Hematopoietic multipotent progenitor cell treated with erythropoietin and hydrocortisone succinate and interleukin-3 and kit ligand, for 8 days (in vitro differentiated cells): Measurements from ENCODE around the gene RNASE3.
A peak's percentile ranks its signal among the peaks of the same experiment; 100 is the strongest.
"Not testable (repeated sequence)": the region's sequence is repeated elsewhere in the genome, so short reads cannot be mapped to it uniquely, and the experiment has no call there.

Experiments
- DNase-seq: peaks from one replicate; pipeline ENCODE4 v3.0.0-alpha.2; 2015

RNASE3 gene

DNA sequence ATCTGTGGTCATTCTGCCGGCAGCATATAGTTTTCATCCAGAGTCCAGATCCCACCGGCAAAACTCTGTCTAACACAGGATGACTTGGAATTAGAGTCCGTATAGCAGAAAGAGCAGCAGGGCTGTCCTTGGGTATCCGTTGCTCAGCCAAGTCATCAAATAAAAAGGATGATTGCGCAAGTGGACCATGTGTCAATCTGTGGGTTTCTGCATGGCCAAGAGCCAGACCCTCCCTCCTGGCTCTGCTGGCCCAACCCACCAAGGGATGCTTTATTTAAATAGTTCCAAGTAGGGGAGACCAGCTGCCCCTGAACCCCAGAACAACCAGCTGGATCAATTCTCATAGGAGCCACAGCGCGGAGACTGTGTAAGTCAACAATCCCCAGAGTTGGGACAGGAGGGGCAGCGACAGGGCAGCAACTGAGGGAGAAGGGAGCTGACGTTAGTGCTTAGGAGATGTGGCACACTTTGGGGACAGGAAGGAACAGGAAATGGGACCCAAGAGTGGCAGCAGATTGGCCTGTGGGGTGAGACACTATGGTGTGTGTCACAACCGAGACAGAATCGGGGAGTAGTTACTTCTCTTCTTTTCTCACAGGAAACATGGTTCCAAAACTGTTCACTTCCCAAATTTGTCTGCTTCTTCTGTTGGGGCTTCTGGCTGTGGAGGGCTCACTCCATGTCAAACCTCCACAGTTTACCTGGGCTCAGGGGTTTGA lies 28.0 kb downstream of the RNASE3 start:
- DNase-seq: peak; percentile 23

DNA sequence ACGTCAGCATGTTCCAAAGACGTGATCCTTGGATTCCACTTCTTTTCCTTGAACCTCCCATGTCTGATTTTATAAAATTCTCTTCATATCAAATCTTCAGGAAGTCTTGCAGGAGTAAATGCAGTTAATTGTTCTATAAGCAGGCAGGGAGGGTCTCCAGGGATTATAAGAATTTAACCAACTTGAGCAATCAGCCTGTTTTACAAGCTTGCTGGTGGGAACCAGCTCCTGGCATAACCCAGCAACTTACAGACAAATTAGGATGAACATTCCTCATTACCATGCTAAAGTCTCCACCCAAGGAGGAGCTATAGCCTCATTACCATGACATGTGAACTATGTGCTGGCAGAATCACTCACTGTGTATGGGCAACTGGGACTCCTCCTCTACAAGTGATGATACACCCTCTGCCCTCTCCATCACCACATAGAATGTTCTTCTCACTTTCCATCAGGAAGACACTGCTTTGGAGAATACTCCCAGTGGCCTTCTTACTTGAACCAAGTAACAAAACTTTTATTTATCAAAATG lies 32.6 kb downstream of the RNASE3 start:
- DNase-seq: not testable (repeated sequence)

DNA sequence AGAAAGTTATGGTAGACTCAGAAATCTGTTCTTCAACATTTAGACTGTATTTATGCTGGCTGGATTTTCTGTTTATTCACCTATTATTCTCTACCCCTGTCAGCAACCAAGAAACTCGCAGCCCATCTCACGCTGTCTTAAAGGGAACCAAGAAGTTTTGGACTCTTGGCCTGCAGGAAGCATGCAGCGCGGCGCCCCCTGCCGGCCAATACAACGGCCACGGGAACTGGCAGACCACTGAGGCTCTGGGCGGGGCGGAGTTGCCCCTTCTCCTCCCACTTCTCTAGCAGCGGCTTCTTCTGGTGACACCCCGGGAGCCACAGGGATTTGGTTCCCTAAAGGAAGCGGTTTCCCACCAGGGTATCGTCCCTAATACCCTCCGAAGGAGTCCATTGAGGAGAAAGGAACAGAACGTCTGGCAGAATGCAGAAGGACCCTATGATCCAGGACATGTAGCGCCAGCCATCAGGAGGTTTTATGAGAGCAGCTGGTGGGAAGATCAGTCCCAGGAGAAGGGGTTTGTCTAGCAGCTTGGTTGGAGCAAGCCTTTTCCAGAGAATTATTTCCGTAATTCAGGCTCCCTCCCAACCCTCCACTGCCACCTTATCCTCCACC lies 43.1 kb downstream of the RNASE3 start:
- DNase-seq: peak; percentile 43

DNA sequence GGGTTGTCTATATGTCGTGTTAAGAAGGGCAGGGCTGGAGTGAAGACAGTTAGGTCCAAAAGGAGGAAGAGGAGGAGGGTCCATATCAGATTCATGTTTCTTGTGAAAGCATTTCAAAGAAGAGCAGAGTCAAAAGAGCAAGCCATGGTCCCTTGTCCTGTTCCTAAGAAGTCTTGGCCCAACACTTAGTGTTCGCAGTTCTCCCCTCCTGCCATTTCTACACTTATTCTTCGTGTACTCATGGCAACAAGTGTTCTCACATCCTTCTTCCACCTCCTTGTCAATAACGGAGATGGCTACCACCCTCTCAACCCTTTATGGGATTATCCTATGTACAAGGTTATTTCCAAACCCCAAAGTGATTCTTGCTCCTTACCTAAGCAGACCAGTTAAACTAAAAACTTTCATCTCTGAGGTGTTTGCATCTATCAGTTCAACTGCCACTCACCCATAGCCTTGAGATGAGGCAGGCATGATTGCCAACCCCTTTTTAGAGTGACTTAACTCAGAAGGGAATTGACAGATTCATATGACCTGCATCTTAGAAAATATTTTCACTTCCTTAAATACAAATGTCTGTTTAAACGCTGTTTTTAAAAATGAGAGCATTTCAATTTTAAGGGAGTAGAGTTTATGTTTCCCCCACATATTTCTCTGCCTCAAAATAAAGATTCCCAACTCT lies 44.3 kb downstream of the RNASE3 start:
- no peak for DNase-seq
